ENCODE data around the gene NUP160.
"Not testable (repeated sequence)": the region's sequence is repeated elsewhere in the genome, so short reads cannot be mapped to it uniquely, and the experiment has no call there.

NUP160 gene

GRCh38 chr11:47847892-47848699, at the start of gene NUP160:
Gene NUP160, minus strand, starts transcription at chr11:47848350. Its CDS starts 32 bp downstream, at chr11:47848318.
- Histone ChIP-seq H3K4me2 (ENCODE audit: low read depth, low read length, poor library complexity, severe bottlenecking) (peak within 1 kb of the TSS; percentile 86), H3K27me3 (ENCODE audit: low read length) (no peaks in the 10 kb centered on the region), H3K79me2 (ENCODE audit: insufficient read depth, low read length) (peaks cover 42% of the 10 kb centered on the region), H3K36me3 (ENCODE audit: low read length) (peaks cover 12% of the 10 kb centered on the region; the same call in 1 of the 2 replicates), H3K4me3 (ENCODE audit: insufficient read depth, low read length, poor library complexity, severe bottlenecking) (peak within 1 kb of the TSS; percentile 97), H3K27ac (ENCODE audit: low read depth, low read length) (peak within 1 kb of the TSS; percentile 55), H3K9me2 (replicated peaks; ENCODE audit: insufficient read depth, low read length) (no peaks in the 10 kb centered on the region), H3F3A (ENCODE audit: insufficient read depth) (peaks cover 8% of the 10 kb centered on the region), H2AFZ (ENCODE audit: low read depth, low read length, severe bottlenecking) (peak within 1 kb of the TSS; percentile 92), H3K9me3 (ENCODE audit: insufficient read depth, low read length) (no peaks in the 10 kb centered on the region), H3K9ac (ENCODE audit: low read length) (peak within 1 kb of the TSS; percentile 90), H4K20me1 (ENCODE audit: low read depth, low read length) (no peaks in the 10 kb centered on the region)
- no peak for TF ChIP-seq CTCF (IDR thresholded peaks at IDR 0.05; ENCODE audit: insufficient read depth, low read length, poor library complexity, severe bottlenecking)
- no peak for TF ChIP-seq EZH2phosphoT487 (conservative IDR thresholded peaks at IDR 0.05; ENCODE audit: low read length)

GRCh38 chr11:47896199-47896598, 48.0 kb upstream of the NUP160 start:
- H3K9me3 ChIP-seq (ENCODE audit: insufficient read depth, low read length), result no peaks in the 10 kb centered on the region
- H3K4me3 ChIP-seq (ENCODE audit: insufficient read depth, low read length, poor library complexity, severe bottlenecking), result no peak overlapping the region
- TF ChIP-seq CTCF (IDR thresholded peaks at IDR 0.05; ENCODE audit: insufficient read depth, low read length, poor library complexity, severe bottlenecking), result no peak
- no peaks in the 10 kb centered on the region for H3K27me3 ChIP-seq (ENCODE audit: low read length)
- no peak overlapping the region for H2AFZ ChIP-seq (ENCODE audit: low read depth, low read length, severe bottlenecking)
- no peak overlapping the region for H3K4me2 ChIP-seq (ENCODE audit: low read depth, low read length, poor library complexity, severe bottlenecking)
- no peaks in the 10 kb centered on the region for H3K79me2 ChIP-seq (ENCODE audit: insufficient read depth, low read length)
- no peaks in the 10 kb centered on the region for H4K20me1 ChIP-seq (ENCODE audit: low read depth, low read length)
- H3K9me2 ChIP-seq (replicated peaks; ENCODE audit: insufficient read depth, low read length), result no peaks in the 10 kb centered on the region
- no peak overlapping the region for H3K9ac ChIP-seq (ENCODE audit: low read length)
- H3F3A ChIP-seq (ENCODE audit: insufficient read depth), result no peaks in the 10 kb centered on the region; the same call in 1 of the 2 replicates
- no peak overlapping the region for H3K27ac ChIP-seq (ENCODE audit: low read depth, low read length)
- H3K36me3 ChIP-seq (ENCODE audit: low read length), result no peaks in the 10 kb centered on the region

- no peaks in the 10 kb centered on the region; the same call in 1 of the 2 replicates for H3F3A ChIP-seq (ENCODE audit: insufficient read depth)
- TF ChIP-seq EZH2phosphoT487 (conservative IDR thresholded peaks at IDR 0.05; ENCODE audit: low read length) (no peak), CTCF (IDR thresholded peaks at IDR 0.05; ENCODE audit: insufficient read depth, low read length, poor library complexity, severe bottlenecking) (no peak)
- no peaks in the 10 kb centered on the region for H3K9me2 ChIP-seq (replicated peaks; ENCODE audit: insufficient read depth, low read length)
- H3K4me3 ChIP-seq (ENCODE audit: insufficient read depth, low read length, poor library complexity, severe bottlenecking), result no peak overlapping the region
- no peak overlapping the region for H3K27ac ChIP-seq (ENCODE audit: low read depth, low read length)
- H2AFZ ChIP-seq (ENCODE audit: low read depth, low read length, severe bottlenecking), result no peak overlapping the region
- H3K9me3 ChIP-seq (ENCODE audit: insufficient read depth, low read length), result no peaks in the 10 kb centered on the region
- H3K9ac ChIP-seq (ENCODE audit: low read length), result no peak overlapping the region
- H3K27me3 ChIP-seq (ENCODE audit: low read length), result no peaks in the 10 kb centered on the region
- no peaks in the 10 kb centered on the region for H3K79me2 ChIP-seq (ENCODE audit: insufficient read depth, low read length)
- H4K20me1 ChIP-seq (ENCODE audit: low read depth, low read length), result no peaks in the 10 kb centered on the region
- H3K4me2 ChIP-seq (ENCODE audit: low read depth, low read length, poor library complexity, severe bottlenecking), result no peak overlapping the region
- no peaks in the 10 kb centered on the region for H3K36me3 ChIP-seq (ENCODE audit: low read length)
Measured at GRCh38 chr11:47895035-47895434, 46.9 kb upstream of the NUP160 start.

- not testable (repeated sequence) for H3F3A ChIP-seq (ENCODE audit: insufficient read depth); H2AFZ ChIP-seq (ENCODE audit: low read depth, low read length, severe bottlenecking); H3K4me3 ChIP-seq (ENCODE audit: insufficient read depth, low read length, poor library complexity, severe bottlenecking); H3K9ac ChIP-seq (ENCODE audit: low read length); H3K9me2 ChIP-seq (replicated peaks; ENCODE audit: insufficient read depth, low read length); H3K27me3 ChIP-seq (ENCODE audit: low read length); H3K36me3 ChIP-seq (ENCODE audit: low read length); H3K79me2 ChIP-seq (ENCODE audit: insufficient read depth, low read length); H3K27ac ChIP-seq (ENCODE audit: low read depth, low read length); H4K20me1 ChIP-seq (ENCODE audit: low read depth, low read length); H3K9me3 ChIP-seq (ENCODE audit: insufficient read depth, low read length); H3K4me2 ChIP-seq (ENCODE audit: low read depth, low read length, poor library complexity, severe bottlenecking)
Measured at GRCh38 chr11:47892546-47893276, 44.6 kb upstream of the NUP160 start.

Measured in SU-DHL-6 (cell line).